GM18519 (cell line): ENCODE data around the gene CHMP4A.

ENCODE experiments used
- ATAC-seq: cut with Tn5 transposase; IDR thresholded peaks from one replicate; pipeline ENCODE4 v1.9.1; 2021; ENCODE audit warnings: mild to moderate bottlenecking, moderate library complexity; ENCODE audit not compliant: unreplicated experiment, low FRiP score

The CHMP4A gene

GRCh38 chr14:24212924-24213865 is at the start of gene CHMP4A:
TSS of gene CHMP4A (minus strand) at chr14:24213488. CDS start at chr14:24213439, 49 bp downstream.
- peak; percentile 61 for ATAC-seq

- no peak for ATAC-seq
Measured at GRCh38 chr14:24261969-24262327, 48.7 kb upstream of the CHMP4A start.

- ATAC-seq = no peak
Measured at GRCh38 chr14:24261256-24261968, 48.1 kb upstream of the CHMP4A start.

GRCh38 chr14:24260780-24261157 is 47.5 kb upstream of the CHMP4A start:
- no peak for ATAC-seq

GRCh38 chr14:24260026-24260779 is 46.9 kb upstream of the CHMP4A start:
- ATAC-seq = no peak

GRCh38 chr14:24259282-24260025 is 46.2 kb upstream of the CHMP4A start:
- no peak for ATAC-seq

- no peak for ATAC-seq
Measured at GRCh38 chr14:24258548-24259265, 45.4 kb upstream of the CHMP4A start.

GRCh38 chr14:24258119-24258518 is 44.8 kb upstream of the CHMP4A start:
- no peak for ATAC-seq

- ATAC-seq = no peak
Measured at GRCh38 chr14:24256960-24257359, 43.7 kb upstream of the CHMP4A start.

- ATAC-seq = no peak
Measured at GRCh38 chr14:24255931-24256711, 42.8 kb upstream of the CHMP4A start.

- no peak for ATAC-seq
Measured at GRCh38 chr14:24255438-24255837, 42.1 kb upstream of the CHMP4A start.

- ATAC-seq = no peak
Measured at GRCh38 chr14:24254630-24255392, 41.5 kb upstream of the CHMP4A start.

- no peak for ATAC-seq
Measured at GRCh38 chr14:24253936-24254335, 40.6 kb upstream of the CHMP4A start.

GRCh38 chr14:24252289-24253124 is 39.2 kb upstream of the CHMP4A start:
- no peak for ATAC-seq

GRCh38 chr14:24251880-24252288 is 38.6 kb upstream of the CHMP4A start:
- ATAC-seq = no peak

- ATAC-seq = no peak
Measured at GRCh38 chr14:24250354-24250753, 37.1 kb upstream of the CHMP4A start.
